Endothelial cell of umbilical vein (primary cell): ENCODE results near the gene PIGZ.

ENCODE experiments used
- POLR2A ChIP-seq: IDR thresholded peaks from 2 replicates; pipeline ENCODE4 v1.6.1; 2012; ENCODE audit warnings: low read depth, mild to moderate bottlenecking, control low read depth, low read length
- POLR2AphosphoS5 ChIP-seq: IDR thresholded peaks from 2 replicates; pipeline ENCODE4 v1.6.1; 2012; ENCODE audit warnings: low read depth, mild to moderate bottlenecking, control low read depth, low read length, moderate library complexity; ENCODE audit not compliant: insufficient read depth
- TF ChIP-seq, protein P1 (sequence below), 2 donors: IDR thresholded peaks; 1 replicate in 1 of 2; 2 replicates in 1 of 2; pipeline ENCODE4 v1.5.1; 2011; ENCODE audit warnings: low read length in 2 of 2, mild to moderate bottlenecking in 2 of 2, moderate library complexity in 2 of 2, control low read depth in 1 of 2, inconsistent platforms in 1 of 2, low read depth in 1 of 2; ENCODE audit not compliant: insufficient read depth in 1 of 2; ENCODE audit errors: extremely low read depth in 1 of 2
- TF ChIP-seq, protein P2 (sequence below): IDR thresholded peaks from 2 replicates; pipeline ENCODE4 v1.6.1; 2011; ENCODE audit not compliant: insufficient read depth, insufficient read length

DNA sequence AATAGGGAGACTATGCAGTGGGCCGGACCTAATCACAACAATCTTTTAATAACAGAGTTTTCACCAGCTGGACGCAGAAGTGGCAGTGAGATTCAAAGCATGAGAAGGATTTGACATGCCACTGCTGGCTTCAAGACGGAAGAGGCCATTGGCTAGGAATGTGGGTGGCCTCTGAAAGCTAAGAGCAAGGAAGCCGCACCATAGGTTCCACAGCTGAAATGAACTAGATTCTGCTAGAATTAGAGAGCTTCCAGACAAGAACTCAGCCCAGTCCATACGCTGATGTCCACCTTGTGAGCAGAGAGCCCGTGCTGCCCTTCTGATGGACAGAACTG is 19.4 kb downstream of the PIGZ start:
- TF ChIP-seq, protein P1, sequence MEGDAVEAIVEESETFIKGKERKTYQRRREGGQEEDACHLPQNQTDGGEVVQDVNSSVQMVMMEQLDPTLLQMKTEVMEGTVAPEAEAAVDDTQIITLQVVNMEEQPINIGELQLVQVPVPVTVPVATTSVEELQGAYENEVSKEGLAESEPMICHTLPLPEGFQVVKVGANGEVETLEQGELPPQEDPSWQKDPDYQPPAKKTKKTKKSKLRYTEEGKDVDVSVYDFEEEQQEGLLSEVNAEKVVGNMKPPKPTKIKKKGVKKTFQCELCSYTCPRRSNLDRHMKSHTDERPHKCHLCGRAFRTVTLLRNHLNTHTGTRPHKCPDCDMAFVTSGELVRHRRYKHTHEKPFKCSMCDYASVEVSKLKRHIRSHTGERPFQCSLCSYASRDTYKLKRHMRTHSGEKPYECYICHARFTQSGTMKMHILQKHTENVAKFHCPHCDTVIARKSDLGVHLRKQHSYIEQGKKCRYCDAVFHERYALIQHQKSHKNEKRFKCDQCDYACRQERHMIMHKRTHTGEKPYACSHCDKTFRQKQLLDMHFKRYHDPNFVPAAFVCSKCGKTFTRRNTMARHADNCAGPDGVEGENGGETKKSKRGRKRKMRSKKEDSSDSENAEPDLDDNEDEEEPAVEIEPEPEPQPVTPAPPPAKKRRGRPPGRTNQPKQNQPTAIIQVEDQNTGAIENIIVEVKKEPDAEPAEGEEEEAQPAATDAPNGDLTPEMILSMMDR (IDR thresholded peaks at IDR 0.05; ENCODE audit: extremely low read depth in 1 of 2, insufficient read depth in 1 of 2, low read depth in 1 of 2, low read length in 2 of 2) = no peak
- TF ChIP-seq POLR2AphosphoS5 (no peak), POLR2A (no peak)
- TF ChIP-seq, protein P2, sequence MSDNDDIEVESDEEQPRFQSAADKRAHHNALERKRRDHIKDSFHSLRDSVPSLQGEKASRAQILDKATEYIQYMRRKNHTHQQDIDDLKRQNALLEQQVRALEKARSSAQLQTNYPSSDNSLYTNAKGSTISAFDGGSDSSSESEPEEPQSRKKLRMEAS = no peak
